ENCODE data around the gene INO80.

Gene INO80

GRCh38 chr15:41124058-41124457 lies 8.0 kb upstream of the INO80 start:
- no peak overlapping the region for H3K27ac ChIP-seq
- H3K4me3 ChIP-seq (ENCODE audit: low read depth in 1 of 2, low read length in 1 of 2): no peak overlapping the region
- H3K36me3 ChIP-seq: no peaks in the 10 kb centered on the region
- H3K4me1 ChIP-seq (ENCODE audit: control insufficient read depth in 1 of 2, insufficient read depth in 1 of 2, low read depth in 1 of 2, low read length in 1 of 2): no peaks in the 10 kb centered on the region
- H3K27me3 ChIP-seq: peaks cover 15% of the 10 kb centered on the region
- no peaks in the 10 kb centered on the region for H3K9me3 ChIP-seq
- TF ChIP-seq CTCF (IDR thresholded peaks at IDR 0.05): no peak

- Histone ChIP-seq H3K9me3 (no peaks in the 10 kb centered on the region), H3K4me1 (ENCODE audit: control insufficient read depth in 1 of 2, insufficient read depth in 1 of 2, low read depth in 1 of 2, low read length in 1 of 2) (no peaks in the 10 kb centered on the region), H3K36me3 (no peaks in the 10 kb centered on the region), H3K4me3 (ENCODE audit: low read depth in 1 of 2, low read length in 1 of 2) (no peak overlapping the region), H3K27me3 (peaks cover 15% of the 10 kb centered on the region), H3K27ac (no peak overlapping the region)
- no peak for TF ChIP-seq CTCF (IDR thresholded peaks at IDR 0.05)
Measured at GRCh38 chr15:41122849-41123248, 6.8 kb upstream of the INO80 start.

GRCh38 chr15:41121951-41122350 lies 5.9 kb upstream of the INO80 start:
- TF ChIP-seq CTCF (IDR thresholded peaks at IDR 0.05): no peak
- Histone ChIP-seq H3K36me3 (no peaks in the 10 kb centered on the region), H3K27ac (no peak overlapping the region), H3K9me3 (no peaks in the 10 kb centered on the region), H3K27me3 (peaks cover 15% of the 10 kb centered on the region), H3K4me3 (ENCODE audit: low read depth in 1 of 2, low read length in 1 of 2) (no peak overlapping the region), H3K4me1 (ENCODE audit: control insufficient read depth in 1 of 2, insufficient read depth in 1 of 2, low read depth in 1 of 2, low read length in 1 of 2) (peaks cover under 1 to 2% of the 10 kb centered on the region in 2 experiments)

GRCh38 chr15:41116962-41117252 lies 827 bp upstream of the INO80 start:
- Histone ChIP-seq H3K27me3 (no peaks in the 10 kb centered on the region), H3K27ac (peak overlapping the region; percentile 98), H3K9me3 (no peaks in the 10 kb centered on the region), H3K4me3 (ENCODE audit: low read depth in 1 of 2, low read length in 1 of 2) (peak overlapping the region; percentile 71 to 83), H3K36me3 (no peaks in the 10 kb centered on the region), H3K4me1 (ENCODE audit: control insufficient read depth in 1 of 2, insufficient read depth in 1 of 2, low read depth in 1 of 2, low read length in 1 of 2) (peaks cover 13 to 17% of the 10 kb centered on the region in 2 experiments)
- no peak for TF ChIP-seq CTCF (IDR thresholded peaks at IDR 0.05)

GRCh38 chr15:41115652-41116115 lies 396 bp downstream of the INO80 start:
- no peaks in the 10 kb centered on the region for H3K36me3 ChIP-seq
- TF ChIP-seq CTCF (IDR thresholded peaks at IDR 0.05): no peak
- peak overlapping the region; percentile 98 for H3K27ac ChIP-seq
- no peaks in the 10 kb centered on the region for H3K9me3 ChIP-seq
- H3K4me1 ChIP-seq (ENCODE audit: control insufficient read depth in 1 of 2, insufficient read depth in 1 of 2, low read depth in 1 of 2, low read length in 1 of 2): peaks cover 13 to 17% of the 10 kb centered on the region in 2 experiments
- peak overlapping the region; percentile 71 to 83 for H3K4me3 ChIP-seq (ENCODE audit: low read depth in 1 of 2, low read length in 1 of 2)
- H3K27me3 ChIP-seq: no peaks in the 10 kb centered on the region

- no peak for TF ChIP-seq CTCF (IDR thresholded peaks at IDR 0.05)
- Histone ChIP-seq H3K4me1 (ENCODE audit: control insufficient read depth in 1 of 2, insufficient read depth in 1 of 2, low read depth in 1 of 2, low read length in 1 of 2) (peaks cover 13 to 17% of the 10 kb centered on the region in 2 experiments), H3K27ac (peak overlapping the region; percentile 98), H3K36me3 (no peaks in the 10 kb centered on the region), H3K27me3 (no peaks in the 10 kb centered on the region), H3K4me3 (ENCODE audit: low read depth in 1 of 2, low read length in 1 of 2) (peak overlapping the region; percentile 71 to 83), H3K9me3 (no peaks in the 10 kb centered on the region)
Measured at GRCh38 chr15:41115161-41115651, 874 bp downstream of the INO80 start.
